GM12801 (cell line): ENCODE data around the gene PNMA8A.

Experiments
- CTCF ChIP-seq: IDR thresholded peaks from one replicate; pipeline ENCODE4 v1.5.1; 2011; ENCODE audit warnings: control low read depth; ENCODE audit not compliant: insufficient read length; ENCODE audit errors: extremely low read depth

The PNMA8A gene

GRCh38 chr19:46429999-46430398 lies 41.4 kb downstream of the PNMA8A start:
- no peak for TF ChIP-seq CTCF

- TF ChIP-seq CTCF, result no peak
These were observed 42.9 kb downstream of the PNMA8A start, which contains the start of gene PNMA8C for GRCh38 chr19:46428239-46429135. TSS of gene PNMA8C (minus strand) at chr19:46428936. CDS start at chr19:46428359, 577 bp downstream.

- no peak for TF ChIP-seq CTCF
These were observed 43.8 kb downstream of the PNMA8A start for GRCh38 chr19:46427518-46428045.

GRCh38 chr19:46426506-46427162 lies 44.7 kb downstream of the PNMA8A start:
- no peak for TF ChIP-seq CTCF

- TF ChIP-seq CTCF, result no peak
These were observed 45.3 kb downstream of the PNMA8A start for GRCh38 chr19:46426035-46426505.

- TF ChIP-seq CTCF, result no peak
These were observed 48.2 kb downstream of the PNMA8A start for GRCh38 chr19:46423188-46423587.

GRCh38 chr19:46422344-46422743 lies 49.0 kb downstream of the PNMA8A start:
- TF ChIP-seq CTCF, result no peak
